T-helper 9 cell (primary cell): ENCODE data around the gene ZDHHC8.

ENCODE experiments used
- DNase-seq: peaks from one replicate; pipeline ENCODE4 v3.0.0-alpha.2; 2020

Gene ZDHHC8

GRCh38 chr22:20115691-20116375 is 15.8 kb upstream of the ZDHHC8 start, which contains the start of gene RANBP1:
Gene RANBP1, plus strand, starts transcription at chr22:20116104. Its CDS starts 81 bp downstream, at chr22:20116185.
- DNase-seq: no peak

DNA sequence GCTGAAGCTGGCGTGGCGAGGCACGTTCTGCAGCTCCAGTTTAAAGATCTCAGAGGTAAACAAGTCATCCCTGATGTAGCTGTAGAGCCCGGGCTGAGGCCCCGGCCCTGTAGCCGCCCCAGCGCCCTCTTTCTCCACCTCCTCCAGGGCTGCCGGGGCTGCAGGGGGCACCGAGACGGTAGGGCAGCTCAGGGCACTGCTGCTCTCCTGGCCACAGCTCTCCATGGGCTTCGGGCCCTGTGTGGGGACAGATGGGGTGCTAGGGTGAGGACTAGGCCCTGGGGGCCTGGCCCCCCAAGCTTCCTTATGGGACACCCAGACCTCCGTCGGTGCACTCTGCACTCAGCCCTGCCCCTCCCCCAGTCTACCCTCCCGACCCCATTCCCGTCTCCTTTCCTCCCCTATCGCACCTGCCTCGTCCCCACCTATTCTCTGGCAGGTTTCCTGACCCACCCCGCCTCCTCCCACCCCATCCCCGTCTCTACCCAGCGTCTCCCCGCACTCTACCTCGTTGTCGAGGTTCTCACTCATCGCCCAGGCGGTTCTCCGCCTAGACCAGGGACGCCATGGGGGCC is 15.1 kb upstream of the ZDHHC8 start:
- no peak for DNase-seq

DNA sequence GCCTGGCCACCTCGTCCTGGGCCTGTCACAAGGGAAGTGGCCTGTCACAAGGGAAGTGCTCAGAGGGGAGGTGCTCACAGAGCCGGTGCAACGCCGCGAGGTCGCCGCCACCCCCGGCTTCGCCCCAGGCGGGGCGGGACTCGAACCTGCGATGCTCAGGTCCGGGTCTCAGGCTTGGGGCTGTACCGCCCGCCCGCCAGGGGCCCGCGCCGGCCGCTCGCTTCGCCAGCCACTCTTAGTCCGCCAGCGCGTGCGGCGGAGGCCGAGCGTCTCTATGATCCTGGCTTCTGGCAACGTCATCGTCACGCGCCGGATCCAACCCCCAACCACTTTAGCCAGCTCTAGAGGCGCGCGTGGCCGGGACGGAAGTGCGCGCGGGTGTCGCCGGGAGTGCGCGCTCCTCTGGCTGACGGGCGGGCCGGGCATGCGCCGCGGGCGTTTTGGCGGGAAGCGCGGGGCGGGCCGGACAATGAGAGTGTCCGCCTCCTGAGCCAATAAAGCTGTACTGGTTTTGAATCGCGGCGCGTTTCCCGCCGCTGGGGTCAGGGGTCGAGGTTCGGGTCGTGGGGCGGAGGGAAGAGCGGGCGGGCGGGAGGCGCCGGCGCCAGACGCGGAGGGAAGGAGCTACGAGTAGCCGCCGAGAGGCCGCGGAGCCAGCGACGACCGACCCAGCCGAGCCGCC is 14.5 kb upstream of the ZDHHC8 start, which contains the start of gene TRMT2A:
TRMT2A (minus strand) TSS at position 276 of the 682 bp plus-strand sequence. CDS start 320 bp downstream, outside the sequence.
- DNase-seq: peak; percentile 95

GRCh38 chr22:20117633-20118299 is 13.8 kb upstream of the ZDHHC8 start:
- DNase-seq: peak; percentile 46

GRCh38 chr22:20118300-20119020 is 13.1 kb upstream of the ZDHHC8 start:
- DNase-seq: no peak

DNA sequence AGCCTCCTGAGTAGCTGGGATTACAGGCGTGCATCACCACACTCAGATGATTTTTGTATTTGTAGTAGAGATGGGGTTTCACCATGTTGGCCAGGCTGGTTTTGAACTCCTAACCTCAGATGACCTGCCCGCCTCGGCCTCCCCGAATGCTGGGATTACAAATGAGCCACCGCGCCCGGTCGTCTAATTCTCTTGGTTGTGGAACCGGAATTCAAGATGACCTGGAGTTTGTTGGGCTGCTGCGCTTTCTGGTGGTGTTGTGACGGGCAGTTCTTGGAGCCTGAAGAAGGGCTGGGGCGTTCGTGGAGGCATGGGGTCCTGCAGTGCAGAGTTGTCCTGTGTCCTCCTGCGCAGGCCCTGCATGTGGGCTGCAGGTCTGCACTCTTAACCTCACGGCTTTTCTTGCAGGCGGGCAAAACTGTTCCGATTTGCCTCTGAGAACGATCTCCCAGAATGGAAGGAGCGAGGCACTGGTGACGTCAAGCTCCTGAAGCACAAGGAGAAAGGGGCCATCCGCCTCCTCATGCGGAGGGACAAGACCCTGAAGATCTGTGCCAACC is 9.7 kb upstream of the ZDHHC8 start:
- no peak for DNase-seq

DNA sequence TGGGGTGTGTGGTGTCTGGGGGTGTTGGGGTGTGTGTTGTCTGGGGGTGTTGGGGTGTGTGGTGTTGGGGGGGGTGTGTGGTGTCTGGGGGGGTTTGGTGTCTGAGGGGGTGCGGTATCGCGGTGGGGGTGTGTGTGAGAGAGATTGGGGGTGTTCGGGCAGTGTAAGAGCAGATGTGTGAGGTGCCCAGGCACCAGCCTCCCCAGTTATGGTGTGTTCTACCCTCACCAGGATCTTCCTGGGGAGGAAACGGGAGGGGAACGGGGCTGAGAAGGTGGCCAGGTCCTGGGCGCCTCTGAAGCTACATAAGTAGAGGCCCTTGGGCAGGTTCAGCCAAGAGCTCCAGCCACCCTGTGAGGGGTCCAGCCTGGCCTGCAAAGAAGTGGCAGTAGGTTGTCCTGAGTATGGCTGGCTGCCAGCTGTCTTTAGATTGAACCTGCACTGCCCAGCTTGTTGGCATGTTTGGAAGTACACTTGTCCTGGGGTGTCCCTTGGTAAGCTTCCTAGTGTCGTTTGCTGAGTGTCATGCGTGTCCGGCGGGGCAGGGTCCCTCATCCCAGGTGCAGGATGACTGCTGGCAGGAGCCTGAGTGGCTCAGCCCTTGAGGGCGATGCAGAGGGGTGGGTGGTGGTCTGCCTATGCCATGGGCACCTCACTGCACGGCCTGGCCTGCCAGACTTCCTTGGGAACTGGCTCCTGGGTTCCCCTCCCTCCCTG is 8.1 kb upstream of the ZDHHC8 start:
- no peak for DNase-seq

DNA sequence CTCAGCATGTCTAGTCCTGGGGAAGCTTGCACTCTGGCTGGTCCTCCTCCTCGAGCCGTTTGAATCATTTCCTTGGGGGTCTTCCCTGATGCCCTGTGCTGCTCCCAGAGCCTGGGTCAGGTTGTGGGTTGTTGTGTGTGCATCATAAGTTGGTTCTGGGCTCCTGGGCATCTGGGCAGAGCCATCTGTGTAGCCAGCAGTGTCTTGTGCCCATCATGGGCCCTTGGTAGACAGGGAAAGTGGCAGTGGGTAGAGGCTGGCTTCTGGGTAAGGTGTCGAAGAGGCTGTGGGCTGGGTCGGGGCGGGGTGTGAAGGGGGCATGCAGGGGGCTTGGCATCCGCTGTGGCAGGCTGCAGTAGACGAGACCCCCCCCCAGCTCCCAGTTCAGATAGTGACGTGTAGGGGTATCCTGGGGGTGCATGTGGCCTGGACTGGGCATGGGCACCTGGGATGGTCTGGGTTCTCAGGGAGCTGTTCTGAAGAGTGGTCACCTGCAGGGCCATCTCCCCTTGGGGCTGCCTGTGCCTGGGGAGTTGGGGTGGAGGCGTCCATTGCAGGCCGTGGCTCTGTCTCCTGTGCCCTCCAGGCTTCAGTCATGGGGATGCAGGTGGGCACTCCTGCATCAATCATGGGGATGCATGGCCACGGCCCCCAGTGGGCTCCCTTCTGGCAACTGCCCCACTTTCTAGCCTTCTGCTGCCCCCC is 7.4 kb upstream of the ZDHHC8 start:
- DNase-seq: no peak

GRCh38 chr22:20125201-20126174 is 6.1 kb upstream of the ZDHHC8 start:
- no peak for DNase-seq

DNA sequence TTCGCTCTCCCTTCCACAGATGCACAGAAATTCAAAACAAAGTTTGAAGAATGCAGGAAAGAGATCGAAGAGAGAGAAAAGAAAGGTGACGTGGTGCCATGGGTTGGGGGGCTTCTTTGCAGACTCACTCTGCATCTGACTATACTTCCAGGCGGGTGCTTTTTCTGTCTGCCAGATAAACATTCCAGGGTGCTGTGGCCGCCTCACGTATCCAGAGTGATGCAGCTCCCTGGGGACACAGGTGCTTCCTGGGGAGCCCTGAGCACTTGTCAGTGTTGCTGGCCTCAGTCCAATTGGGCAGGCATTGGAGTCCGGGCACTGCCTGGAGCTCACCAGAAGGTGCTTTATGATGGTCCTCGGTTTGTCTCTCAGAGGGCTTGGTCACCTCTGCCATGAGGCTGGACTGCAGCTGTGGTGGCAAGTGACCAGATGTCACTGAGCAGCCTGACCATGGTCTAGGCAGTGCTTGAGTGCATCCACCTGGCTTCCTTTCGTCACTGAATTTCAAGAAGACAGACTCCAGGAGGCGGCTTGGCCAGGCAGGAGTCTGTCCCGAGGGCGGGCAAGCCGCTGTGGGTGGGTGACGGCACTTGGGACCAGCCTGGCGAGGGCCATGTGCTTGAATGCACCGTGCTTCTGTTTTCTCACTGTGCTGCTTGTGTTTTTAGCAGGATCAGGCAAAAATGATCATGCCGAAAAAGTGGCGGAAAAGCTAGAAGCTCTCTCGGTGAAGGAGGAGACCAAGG is 5.1 kb upstream of the ZDHHC8 start:
- no peak for DNase-seq

DNA sequence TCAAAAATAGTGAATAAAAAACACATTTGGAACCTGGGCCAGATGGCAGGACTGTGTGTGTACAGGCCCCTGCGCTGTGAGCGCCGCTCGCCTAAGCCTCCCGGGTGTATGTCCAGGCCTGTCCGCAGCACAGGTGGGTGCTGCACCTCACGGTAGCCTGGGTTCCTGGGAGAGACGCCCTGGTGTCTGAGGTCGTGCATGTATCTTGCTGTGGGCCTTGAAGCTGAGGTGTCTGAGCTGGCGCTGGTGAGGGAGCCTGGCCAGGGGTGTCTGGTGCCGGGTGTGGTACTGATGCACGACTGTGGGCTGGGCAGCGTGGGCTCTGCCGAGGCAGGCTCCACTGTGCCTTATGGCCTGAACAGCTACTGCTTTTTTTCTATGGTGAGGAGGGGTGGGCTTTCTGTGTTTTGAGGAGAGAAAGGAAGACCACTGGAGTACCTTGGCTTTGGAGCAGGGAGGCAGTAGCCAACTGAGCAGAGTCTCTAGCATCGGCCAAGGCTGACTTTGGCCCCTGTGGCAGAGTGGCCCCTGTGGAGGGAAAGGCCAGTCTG is 4.2 kb upstream of the ZDHHC8 start:
- no peak for DNase-seq

- no peak for DNase-seq
These were observed 3.6 kb upstream of the ZDHHC8 start for GRCh38 chr22:20127869-20128618.

DNA sequence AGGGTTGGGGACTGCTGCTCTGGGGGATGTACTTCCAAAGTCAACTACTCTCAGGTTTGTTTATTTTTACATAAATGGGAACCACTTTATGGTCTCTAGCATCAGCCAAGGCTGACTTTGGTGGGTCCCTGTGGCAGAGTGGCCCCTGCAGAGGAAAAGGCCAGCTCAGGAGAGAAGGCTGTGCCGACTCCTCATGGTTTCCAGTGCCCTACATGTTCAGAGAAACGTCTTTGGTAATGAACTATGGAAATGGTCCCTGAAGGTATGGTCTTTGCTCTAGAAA is 3.0 kb upstream of the ZDHHC8 start:
- no peak for DNase-seq

DNA sequence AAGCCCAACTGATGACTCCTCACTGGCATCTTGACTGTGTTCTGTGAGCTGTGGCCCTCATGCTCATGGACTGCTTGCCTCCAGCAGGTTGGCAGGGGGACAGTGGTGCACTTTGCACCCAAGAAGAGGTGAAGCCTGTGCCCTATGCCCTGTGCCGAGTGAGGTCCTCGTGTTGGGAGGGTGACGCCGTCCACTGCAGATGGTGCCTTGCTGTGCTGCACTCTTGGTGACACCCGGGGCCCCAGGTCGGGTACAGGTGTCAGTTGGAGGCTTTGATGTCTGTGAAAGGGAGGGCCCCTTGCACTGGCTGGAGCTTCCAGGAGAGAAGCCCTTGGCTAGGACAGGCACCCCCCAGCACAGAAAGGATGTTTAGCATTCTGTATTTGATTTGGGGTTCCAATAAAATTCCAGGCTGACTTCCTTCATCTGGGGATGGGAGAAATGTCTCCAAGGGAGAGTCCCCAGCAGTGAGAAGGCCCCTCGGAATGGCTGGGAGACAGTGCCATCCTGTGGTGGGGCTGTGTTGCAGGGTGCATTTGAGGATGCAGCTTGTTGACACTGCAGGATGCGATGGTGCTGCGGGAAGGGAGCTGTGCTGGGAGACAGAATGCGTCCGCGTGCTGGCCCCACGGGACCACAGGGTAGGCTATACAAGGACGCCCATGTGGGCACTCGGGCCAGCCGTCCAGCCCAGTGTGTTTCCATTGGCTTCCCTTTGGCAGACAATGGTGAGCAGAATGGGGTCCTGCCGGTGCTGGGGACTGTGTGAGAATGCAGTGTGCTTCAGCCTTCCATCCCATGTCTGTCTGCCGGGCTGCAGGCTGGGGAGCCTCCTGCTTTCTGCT is 2.5 kb upstream of the ZDHHC8 start:
- peak; percentile 38 for DNase-seq

DNA sequence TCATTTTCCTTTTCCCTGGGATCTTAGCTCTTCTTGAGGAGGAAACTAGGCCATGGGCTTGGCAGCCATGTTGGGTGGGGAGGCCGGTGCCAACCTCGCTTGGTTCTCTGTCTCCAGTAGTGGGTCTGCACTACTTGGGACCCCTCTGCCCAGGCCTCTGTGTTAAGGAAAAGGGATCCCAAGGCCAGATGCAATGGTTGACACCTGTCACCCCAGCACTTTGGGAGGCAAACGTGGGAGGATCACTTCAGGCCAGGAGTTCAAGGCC is 1.9 kb upstream of the ZDHHC8 start:
- DNase-seq: no peak

GRCh38 chr22:20130319-20130718 is 1.3 kb upstream of the ZDHHC8 start:
- peak; percentile 8 for DNase-seq
